Measurements from ENCODE around the gene NHLRC1. TPM values are rescaled to one million over a fixed set of nuclear protein-coding genes. Genes with fewer than 3 reads are reported as not detected.

The NHLRC1 gene
- total RNA-seq, 2 donors from 2014 or later = 0.29 to 0.88 TPM

DNA sequence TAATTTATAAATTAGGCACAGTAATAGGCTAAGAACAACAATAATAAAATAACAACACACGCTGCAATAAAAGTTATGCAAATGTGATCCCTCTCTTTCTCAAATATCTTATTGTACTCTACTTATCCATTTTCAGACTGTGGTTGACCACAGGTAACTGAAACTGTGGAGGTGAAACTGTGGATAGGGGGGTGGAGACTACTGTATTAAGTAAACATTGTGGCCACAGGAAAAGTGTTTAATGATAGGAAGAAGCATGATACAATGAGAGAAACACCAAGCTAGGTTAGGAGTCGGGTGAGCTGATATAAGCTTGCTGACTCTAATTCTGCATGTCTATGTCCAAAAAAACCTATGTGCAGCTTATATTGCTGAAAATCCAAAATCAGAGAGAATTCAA, 23.0 kb downstream of the NHLRC1 start:
- no peaks in the 10 kb centered on the region for H3K4me1 Mint-ChIP-seq
- Histone ChIP-seq H3K4me3 (ENCODE audit: low read length) (no peak overlapping the region), H3K4me1 (ENCODE audit: control insufficient read depth, insufficient read depth, low read length) (no peaks in the 10 kb centered on the region), H3K9me3 (ENCODE audit: control insufficient read depth, low read length) (no peaks in the 10 kb centered on the region), H3K27me3 (ENCODE audit: control insufficient read depth, insufficient read depth, low read length, poor library complexity, severe bottlenecking) (no peaks in the 10 kb centered on the region), H3K27ac (ENCODE audit: low read depth, low read length) (no peak overlapping the region), H3K36me3 (ENCODE audit: control insufficient read depth, insufficient read depth, low read length) (no peaks in the 10 kb centered on the region), H3K9ac (ENCODE audit: extremely low read depth, low read length, poor library complexity, severe bottlenecking) (no peak overlapping the region)
- no peaks in the 10 kb centered on the region for H3K27me3 Mint-ChIP-seq (ENCODE audit: insufficient read depth)
- no peak overlapping the region for H3K27ac Mint-ChIP-seq
- H3K4me3 Mint-ChIP-seq = no peak overlapping the region
- no peak for DNase-seq
- H3K36me3 Mint-ChIP-seq (ENCODE audit: low read depth) = no peaks in the 10 kb centered on the region
- WGBS, 2 experiments (ENCODE audit: insufficient coverage in 1 of 2, insufficient read length in 1 of 2) = 95 to 100% methylated on average over 1 to 2 of the region's 2 CpGs
- TF ChIP-seq, protein P1, sequence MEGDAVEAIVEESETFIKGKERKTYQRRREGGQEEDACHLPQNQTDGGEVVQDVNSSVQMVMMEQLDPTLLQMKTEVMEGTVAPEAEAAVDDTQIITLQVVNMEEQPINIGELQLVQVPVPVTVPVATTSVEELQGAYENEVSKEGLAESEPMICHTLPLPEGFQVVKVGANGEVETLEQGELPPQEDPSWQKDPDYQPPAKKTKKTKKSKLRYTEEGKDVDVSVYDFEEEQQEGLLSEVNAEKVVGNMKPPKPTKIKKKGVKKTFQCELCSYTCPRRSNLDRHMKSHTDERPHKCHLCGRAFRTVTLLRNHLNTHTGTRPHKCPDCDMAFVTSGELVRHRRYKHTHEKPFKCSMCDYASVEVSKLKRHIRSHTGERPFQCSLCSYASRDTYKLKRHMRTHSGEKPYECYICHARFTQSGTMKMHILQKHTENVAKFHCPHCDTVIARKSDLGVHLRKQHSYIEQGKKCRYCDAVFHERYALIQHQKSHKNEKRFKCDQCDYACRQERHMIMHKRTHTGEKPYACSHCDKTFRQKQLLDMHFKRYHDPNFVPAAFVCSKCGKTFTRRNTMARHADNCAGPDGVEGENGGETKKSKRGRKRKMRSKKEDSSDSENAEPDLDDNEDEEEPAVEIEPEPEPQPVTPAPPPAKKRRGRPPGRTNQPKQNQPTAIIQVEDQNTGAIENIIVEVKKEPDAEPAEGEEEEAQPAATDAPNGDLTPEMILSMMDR (conservative IDR thresholded peaks at IDR 0.05) = no peak
- H3K9me3 Mint-ChIP-seq = no peaks in the 10 kb centered on the region

DNA sequence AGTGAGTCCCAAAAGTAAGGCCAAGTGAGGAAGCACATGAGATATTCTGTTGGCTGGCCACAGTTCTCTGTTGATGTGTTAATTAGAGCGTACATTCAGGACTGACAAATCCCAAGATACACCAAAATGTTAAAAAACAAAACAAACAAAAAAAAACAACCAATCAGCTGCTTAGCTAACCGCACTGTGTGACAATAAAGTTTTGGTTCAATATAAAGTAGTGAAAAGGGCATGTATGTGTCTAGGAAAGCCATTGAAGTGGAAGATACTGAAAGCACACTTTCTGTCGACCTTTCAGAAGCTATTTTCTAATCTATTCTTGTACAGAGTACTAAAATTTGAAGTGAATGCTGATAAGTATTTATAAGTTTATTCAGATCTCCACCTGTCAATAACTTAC, 26.1 kb downstream of the NHLRC1 start:
- no peaks in the 10 kb centered on the region for H3K36me3 Mint-ChIP-seq (ENCODE audit: low read depth)
- Histone ChIP-seq H3K36me3 (ENCODE audit: control insufficient read depth, insufficient read depth, low read length) (no peaks in the 10 kb centered on the region), H3K9ac (ENCODE audit: extremely low read depth, low read length, poor library complexity, severe bottlenecking) (no peak overlapping the region), H3K4me3 (ENCODE audit: low read length) (no peak overlapping the region), H3K4me1 (ENCODE audit: control insufficient read depth, insufficient read depth, low read length) (no peaks in the 10 kb centered on the region), H3K27me3 (ENCODE audit: control insufficient read depth, insufficient read depth, low read length, poor library complexity, severe bottlenecking) (no peaks in the 10 kb centered on the region), H3K27ac (ENCODE audit: low read depth, low read length) (no peak overlapping the region), H3K9me3 (ENCODE audit: control insufficient read depth, low read length) (peaks cover 2% of the 10 kb centered on the region)
- 84% methylated on average over 3 of the region's 3 CpGs; no CpG with 5 or more reads in 1 of the 2 experiments for WGBS, 2 experiments (ENCODE audit: insufficient coverage in 1 of 2, insufficient read length in 1 of 2)
- H3K27ac Mint-ChIP-seq = no peak overlapping the region
- no peaks in the 10 kb centered on the region for H3K4me1 Mint-ChIP-seq
- TF ChIP-seq, protein P1 (conservative IDR thresholded peaks at IDR 0.05) = no peak
- H3K4me3 Mint-ChIP-seq = no peak overlapping the region
- no peak for DNase-seq
- no peaks in the 10 kb centered on the region for H3K27me3 Mint-ChIP-seq (ENCODE audit: insufficient read depth)
- no peaks in the 10 kb centered on the region for H3K9me3 Mint-ChIP-seq

DNA sequence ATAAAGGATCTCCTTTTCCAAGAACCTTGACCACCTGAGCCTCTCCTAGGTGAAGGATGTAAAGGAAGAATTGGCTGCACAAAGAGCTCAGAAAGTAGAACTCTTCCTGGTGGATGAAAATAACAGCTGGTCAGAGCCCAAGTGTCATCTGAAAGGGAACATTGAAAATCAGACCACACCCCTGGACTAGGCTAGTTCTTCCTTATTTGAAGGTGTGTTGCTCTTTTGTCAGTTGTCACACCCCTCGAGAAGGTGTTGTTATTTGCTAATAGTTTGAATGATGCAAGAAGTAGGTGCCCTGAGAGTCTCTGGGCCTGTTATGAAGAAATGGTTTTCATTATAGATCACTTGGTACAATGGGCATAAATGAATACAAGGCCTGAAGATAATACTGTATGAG, 31.1 kb downstream of the NHLRC1 start:
- Mint-ChIP-seq H3K9me3 (peaks cover 11% of the 10 kb centered on the region), H3K27me3 (ENCODE audit: insufficient read depth) (no peaks in the 10 kb centered on the region), H3K36me3 (ENCODE audit: low read depth) (no peaks in the 10 kb centered on the region), H3K4me1 (no peaks in the 10 kb centered on the region), H3K4me3 (no peak overlapping the region), H3K27ac (no peak overlapping the region)
- H3K9me3 ChIP-seq (ENCODE audit: control insufficient read depth, low read length) = peaks cover 23% of the 10 kb centered on the region
- no peak overlapping the region for H3K9ac ChIP-seq (ENCODE audit: extremely low read depth, low read length, poor library complexity, severe bottlenecking)
- no peak overlapping the region for H3K27ac ChIP-seq (ENCODE audit: low read depth, low read length)
- WGBS, 2 experiments (ENCODE audit: insufficient coverage in 1 of 2, insufficient read length in 1 of 2) = 83 to 96% methylated on average over 1 of the region's 1 CpG
- H3K27me3 ChIP-seq (ENCODE audit: control insufficient read depth, insufficient read depth, low read length, poor library complexity, severe bottlenecking) = no peaks in the 10 kb centered on the region
- no peak for DNase-seq
- H3K4me1 ChIP-seq (ENCODE audit: control insufficient read depth, insufficient read depth, low read length) = no peaks in the 10 kb centered on the region
- H3K36me3 ChIP-seq (ENCODE audit: control insufficient read depth, insufficient read depth, low read length) = no peaks in the 10 kb centered on the region
- TF ChIP-seq, protein P1 (conservative IDR thresholded peaks at IDR 0.05) = no peak
- no peak overlapping the region for H3K4me3 ChIP-seq (ENCODE audit: low read length)

All from endodermal cell (in vitro differentiated cells).